AG20443 (cell line): Measurements from ENCODE around the gene APOLD1.
A peak's percentile ranks its signal among the peaks of the same experiment; 100 is the strongest.
"Not testable (repeated sequence)": the region's sequence is repeated elsewhere in the genome, so short reads cannot be mapped to it uniquely, and the experiment has no call there.

ENCODE experiments used
- DNase-seq: peaks from one replicate; pipeline ENCODE4 v3.0.0; 2012; ENCODE audit warnings: low spot score, mixed read lengths

The APOLD1 gene, protein sequence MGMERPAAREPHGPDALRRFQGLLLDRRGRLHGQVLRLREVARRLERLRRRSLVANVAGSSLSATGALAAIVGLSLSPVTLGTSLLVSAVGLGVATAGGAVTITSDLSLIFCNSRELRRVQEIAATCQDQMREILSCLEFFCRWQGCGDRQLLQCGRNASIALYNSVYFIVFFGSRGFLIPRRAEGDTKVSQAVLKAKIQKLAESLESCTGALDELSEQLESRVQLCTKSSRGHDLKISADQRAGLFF

DNA sequence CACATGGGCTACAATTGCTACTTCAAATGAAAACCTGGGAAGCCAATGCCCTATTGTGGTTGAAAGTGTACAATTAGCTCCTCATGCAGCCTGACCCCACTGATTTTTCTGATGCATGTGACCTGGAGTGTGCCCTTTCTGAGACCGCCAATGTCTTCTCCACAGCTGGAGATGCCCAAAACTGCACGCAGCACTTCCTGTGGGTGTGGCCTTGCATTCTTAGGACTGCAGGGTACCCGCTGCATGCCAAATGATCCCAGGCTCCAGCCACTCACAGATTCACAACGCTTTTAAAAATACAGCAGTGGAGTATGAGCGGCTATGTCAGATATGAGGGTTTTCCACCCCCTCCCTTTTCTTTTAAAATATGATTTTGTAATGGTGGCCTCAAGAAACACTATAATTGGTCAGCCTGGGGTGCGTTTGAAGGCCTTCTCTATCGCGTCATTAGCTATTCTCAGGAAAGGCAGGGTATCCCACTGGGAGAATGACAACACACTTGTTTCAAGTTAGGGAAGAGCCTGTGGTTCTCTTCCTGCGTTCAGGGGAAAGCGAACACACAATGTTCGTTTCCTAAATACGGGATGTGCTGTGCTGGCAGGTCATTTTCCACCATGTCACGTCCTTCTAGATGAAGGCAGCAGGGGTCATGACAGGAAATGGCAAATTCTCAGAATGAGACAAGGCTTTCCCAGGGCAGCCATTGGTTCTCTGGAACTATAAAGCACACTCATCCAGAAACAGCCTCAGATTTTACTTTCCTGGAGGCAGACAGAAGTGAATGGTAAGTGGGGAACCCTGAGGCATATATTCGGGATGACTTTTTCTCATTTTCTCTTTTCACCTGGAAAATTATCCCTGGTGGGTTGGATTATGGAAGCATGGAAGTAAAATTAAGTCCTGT is at the start of gene APOLD1:
Gene APOLD1 (plus strand): TSS at position 749 of the 904 bp plus-strand sequence. CDS start 33 bp downstream, at position 782.
- DNase-seq = peak; percentile 22

DNA sequence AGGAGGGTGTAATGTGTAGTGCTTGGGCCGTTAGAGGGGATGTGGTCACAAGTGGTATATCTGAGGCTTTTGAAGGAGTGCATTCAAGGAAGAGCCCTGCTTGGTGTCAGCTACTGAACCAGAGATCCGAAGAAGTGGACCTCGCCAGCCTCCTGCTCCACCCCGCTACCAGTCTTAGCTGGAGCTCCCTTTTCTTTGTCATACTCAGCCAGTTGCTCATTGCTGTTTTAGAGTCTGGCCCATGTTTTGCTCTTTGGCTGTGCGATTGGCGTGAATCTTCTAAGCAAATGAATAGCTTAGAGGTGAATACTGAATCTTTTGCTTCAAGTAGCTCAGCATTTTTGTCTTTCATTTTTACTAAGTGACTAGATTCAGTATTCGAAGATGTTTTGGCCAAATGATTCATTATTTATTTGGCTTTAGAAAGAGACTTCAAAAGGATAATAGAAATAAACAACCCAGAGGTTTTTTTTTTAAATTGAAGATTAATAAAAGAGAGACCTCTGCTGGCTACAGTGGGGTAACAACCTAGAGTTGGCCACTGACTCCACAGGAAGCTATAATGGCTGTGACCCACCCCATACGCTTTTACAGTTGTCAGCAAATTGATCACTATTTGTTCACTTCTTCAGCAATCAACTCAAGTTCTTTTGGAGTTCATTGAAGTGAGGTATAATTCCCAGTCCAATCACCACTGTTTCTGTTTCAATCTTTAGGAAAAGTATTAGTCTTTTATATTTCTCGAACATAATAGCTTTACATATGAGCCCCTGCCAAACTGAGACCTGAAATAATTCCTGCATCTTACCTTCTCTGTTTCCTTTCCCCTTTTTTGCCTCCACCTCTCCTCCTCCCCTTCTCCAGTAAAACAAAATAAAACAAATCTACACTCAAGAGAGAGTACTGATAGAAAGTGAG is 48.4 kb upstream of the APOLD1 start:
- DNase-seq = peak; percentile 68

DNA sequence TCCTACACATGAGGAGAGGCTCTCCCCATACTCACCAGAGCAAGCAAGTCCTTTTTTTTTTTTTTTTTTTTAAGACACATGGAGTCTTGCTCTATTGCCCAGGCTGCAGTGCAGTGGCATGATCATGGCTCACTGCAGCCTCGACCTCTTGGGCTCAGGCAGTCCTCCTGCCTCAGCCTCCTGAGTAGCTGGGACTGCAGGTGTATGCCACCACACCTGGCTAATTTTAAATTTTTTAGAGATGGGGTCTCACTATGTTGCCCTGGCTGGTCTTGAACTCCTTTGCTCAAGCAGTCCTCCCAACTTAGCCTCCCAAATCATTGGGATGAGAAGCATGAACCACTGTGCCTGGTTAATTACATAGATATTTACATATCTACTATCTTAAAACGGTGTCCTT is 47.3 kb upstream of the APOLD1 start:
- DNase-seq = not testable (repeated sequence)

DNA sequence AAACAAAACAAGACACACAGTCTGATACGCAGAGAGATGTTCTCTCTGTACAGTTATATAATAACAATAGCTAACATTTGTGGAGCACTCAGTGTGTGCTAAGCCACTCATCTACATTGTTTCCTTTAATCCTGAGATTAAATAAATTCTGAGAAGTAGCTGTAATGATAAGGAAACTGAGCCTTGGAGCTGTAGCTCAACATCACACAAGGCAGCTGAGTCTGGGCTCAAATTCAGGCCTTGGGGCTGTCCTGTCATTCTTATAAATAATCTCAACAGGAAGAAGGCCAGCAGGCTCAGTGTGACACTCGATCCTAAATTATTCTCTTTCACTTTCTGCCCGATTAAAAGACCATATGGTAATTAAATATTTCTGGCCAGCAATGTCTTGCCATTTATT is 43.8 kb upstream of the APOLD1 start:
- DNase-seq = no peak

DNA sequence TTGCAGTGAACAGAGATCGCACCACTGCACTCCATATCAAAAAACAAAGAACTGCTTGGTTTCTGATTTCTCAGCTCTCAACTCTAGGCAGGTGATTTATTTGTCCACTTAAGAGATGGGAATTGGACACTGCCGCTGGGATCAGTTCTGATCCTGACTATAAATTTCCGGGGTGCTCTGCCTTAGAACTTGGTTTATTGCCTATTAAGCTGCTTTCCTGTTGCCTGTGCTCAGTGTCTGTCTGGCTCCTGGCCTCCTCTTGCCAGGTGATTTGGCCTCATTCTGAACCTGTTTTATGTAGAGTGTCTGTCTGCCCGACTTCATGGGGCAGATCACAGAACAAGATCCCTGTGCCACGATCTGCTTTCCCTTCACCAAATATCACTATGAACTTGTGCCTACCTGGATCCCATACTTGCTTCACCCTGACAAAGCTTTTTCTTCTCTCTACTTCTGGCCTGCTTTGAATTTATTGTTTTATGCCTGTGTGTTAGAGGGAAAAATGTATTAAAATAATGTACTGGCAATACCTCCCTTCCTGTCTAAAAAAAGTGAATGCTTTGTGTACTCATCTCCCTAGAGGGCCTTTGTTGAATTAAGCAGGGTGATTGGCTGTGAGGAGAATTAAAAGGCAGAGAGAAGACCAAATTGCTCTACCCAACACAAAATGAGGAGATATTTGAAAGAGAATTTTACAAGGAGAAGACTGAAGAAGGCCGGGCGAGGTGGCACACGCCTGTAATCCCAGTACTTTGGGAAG is 40.7 kb upstream of the APOLD1 start:
- no peak for DNase-seq

DNA sequence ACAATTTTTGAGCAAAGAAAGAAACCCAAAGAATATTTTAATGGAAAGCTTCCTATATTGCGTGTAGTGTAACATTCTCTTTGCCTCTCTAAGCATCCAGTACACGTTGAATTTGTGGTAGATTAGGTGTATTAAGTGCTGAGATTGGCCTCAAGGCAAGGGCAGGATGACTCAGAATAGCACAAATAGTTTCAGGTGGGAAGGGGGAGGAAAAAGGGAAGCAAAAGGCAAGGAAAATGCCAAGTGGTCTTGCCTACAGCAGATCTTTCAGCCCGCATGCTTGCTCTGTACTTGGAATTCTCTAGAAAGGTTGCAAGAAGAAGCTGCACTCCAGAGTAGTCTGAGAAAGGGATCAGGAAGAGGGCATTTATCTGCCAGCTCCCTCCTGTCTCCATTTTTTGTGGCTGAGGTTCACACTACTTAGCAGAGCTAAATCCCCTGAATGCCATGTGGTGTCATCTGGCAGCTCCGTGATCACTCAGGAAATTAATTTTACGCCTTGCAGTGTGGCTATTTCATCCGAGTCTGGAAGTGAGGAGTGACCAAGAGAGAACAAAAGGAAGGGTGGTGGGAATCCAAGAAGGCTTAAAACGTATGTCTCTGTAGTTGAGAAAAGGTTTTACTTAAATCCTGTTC is 39.8 kb upstream of the APOLD1 start:
- DNase-seq = no peak

DNA sequence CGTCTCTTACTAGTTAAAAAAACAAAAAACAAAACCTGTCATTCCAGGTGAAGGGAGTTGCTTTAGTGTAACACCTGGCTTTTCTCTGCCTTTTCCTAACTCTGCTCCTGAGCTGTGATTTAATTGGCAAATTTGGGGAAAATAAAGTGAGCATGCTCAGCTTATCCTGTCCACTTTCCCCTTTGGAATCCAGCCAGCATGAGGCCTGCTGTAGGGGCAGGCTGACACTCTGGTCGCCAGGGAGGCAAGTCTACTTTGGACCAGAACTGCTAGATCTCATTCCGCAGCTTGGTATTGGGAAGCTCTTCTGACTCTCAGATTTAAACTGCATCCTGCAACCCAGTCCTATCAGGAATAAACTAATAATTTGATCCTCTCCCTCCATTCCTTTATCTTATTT is 38.2 kb upstream of the APOLD1 start:
- no peak for DNase-seq

DNA sequence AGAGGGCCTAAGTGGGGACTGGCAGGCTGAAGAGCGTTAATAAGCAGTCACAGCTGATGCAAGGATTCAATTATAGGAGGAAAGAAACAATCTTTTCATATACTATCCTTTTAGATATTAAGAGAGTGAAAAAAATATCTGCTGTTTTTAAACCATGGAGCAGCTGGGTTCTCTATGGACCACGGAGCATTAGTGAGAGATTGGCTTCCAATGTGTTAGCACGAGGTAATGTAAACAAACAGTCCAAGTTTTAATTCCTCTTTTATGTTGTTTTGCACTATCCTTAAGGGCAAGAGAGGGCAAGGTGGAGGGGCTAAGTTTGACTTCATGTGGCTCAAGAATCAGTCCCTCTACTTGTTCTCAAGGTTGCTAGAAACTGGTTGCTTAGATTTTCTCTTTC is 37.4 kb upstream of the APOLD1 start:
- no peak for DNase-seq

DNA sequence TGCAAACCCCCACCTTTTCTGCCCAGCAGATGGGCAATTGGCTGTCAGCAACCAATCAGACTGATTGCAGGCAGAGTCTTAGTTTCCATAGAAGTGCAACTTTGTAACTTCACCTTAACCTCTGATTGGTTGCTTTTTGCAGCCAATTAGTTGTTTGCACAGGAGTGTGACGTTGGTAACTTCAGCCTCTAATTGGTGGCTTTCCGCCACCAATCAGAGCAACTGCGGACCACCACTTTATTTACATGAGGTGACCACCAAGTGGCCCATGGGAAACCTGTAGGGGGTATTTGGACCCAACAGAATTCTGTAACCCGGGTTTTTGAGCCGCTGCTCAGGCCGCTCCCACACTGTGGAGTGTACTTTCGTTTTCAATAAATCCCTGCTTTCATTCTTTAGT is 36.0 kb upstream of the APOLD1 start:
- peak; percentile 41 for DNase-seq

DNA sequence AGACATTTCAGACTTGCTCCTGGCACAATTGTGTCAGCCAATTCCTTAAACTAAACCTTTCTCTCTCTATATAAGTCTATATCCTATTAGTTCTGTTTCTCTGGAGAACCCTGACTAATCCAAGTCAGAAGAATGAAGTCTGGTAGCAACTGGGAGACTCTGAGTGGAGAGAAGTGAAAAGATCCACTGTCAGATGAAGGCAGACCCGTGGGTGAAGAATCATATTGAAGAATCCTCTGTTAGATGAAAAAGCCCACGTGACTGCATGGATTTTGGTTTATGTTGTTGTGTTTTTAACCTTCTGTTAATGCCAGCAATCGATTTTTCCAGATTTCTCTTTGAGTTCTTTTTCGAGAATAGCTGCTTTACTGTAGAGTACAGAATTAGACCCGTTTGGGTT is 29.5 kb upstream of the APOLD1 start:
- DNase-seq = no peak

DNA sequence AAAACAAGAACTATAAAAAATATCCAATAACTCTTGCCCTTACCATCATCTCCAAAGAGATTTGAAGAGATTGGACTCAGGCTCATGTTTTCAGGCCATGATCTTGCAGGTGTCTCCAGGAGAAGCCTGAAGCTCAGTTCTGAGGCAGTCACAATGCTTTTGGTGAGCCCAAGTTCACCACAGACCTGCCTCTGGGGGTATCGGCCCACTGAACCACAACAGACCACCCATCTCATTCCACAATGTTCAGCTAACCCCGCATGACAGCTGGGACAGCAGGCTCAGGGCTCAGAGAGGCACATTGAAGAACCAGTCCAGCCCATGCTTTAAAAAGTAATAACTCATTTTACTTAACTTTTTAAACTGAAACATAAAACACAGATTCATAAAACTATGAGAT is 28.3 kb upstream of the APOLD1 start:
- DNase-seq = no peak

DNA sequence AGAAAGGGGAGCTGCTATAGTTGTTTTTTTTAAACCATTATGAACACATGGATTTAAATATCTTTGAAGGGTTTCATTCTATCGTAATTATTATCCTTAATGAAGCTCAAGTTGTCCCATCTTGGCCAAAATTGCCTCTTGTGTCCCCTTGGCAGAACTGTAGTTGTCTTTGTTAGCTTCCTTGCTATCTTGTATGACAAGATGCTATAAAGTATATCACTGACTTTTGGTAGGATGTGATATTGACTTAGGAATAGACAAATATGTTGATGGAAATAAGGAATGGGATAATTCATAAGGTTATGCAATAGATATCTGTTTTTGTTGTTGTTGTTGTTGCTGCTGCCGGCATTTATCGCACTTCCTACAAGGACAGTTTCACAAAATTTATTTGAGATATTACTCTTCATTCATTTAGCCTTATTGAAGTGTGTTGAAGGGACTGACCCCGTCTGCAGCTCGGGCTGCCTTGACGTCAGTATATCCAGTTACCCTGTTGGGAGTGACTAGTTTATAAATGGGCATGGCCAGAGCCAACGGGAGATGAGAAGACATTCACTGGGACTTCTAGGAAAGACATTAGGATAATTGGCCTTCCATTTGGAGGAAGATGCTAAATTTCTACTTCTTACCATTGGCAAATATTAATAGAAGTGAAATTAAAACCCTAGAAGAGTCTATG is 26.1 kb upstream of the APOLD1 start:
- no peak for DNase-seq

DNA sequence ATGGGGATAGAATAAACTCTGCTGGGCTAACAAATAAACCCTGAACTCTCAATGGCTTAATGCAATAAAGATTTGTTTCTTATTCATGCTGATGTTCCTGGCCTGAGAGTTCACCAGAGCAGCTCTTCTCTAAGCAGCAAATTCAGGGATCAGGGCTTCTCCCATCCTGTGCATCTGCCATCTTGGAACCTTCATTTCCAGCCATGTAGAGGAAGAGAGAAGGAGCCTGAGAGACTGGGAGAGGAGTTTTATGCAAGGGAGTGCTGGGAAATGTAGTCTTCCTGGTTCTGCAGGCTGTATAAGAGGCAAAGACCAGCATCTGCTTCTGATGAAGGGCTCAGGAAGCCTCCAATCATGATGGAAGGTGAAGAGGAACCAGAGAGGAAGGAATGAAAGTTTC is 20.6 kb upstream of the APOLD1 start:
- no peak for DNase-seq

DNA sequence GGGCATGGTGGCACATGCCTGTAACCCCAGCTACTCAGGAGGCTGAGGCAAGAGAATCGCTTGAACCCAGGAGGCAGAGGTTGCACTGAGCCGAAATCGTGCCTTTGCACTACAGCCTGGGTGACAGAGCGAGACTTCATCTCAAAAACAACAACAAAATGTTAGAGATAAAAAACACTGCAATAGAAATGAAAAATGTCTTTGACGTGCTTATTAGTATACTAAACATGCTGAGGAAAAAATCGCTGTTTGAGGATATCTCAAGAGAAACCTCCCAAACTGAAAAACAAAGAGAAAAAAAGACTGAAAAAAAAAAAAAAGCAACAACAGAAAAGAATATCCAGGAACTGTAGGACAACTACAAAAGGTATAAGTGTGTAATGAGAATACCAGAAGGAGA is 15.2 kb upstream of the APOLD1 start:
- DNase-seq = no peak

DNA sequence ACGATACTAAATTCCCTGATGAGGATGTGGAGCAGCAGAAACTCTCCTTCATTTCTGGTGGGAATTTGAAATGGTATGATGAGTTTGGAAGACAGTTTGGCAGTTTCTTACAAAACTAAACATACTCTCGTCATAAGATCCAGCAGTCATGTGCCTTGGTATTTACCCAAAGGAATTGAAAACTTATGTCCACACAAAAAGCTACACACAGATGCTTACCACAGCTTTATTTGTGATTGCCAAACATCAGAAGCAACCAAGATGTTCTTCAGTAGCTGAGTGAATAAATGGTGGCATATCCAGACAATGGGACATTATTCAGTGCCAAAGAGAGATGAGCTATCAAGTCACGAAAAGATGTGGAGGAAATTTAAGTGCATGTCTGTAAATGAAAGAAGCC is 10.7 kb upstream of the APOLD1 start:
- no peak for DNase-seq

DNA sequence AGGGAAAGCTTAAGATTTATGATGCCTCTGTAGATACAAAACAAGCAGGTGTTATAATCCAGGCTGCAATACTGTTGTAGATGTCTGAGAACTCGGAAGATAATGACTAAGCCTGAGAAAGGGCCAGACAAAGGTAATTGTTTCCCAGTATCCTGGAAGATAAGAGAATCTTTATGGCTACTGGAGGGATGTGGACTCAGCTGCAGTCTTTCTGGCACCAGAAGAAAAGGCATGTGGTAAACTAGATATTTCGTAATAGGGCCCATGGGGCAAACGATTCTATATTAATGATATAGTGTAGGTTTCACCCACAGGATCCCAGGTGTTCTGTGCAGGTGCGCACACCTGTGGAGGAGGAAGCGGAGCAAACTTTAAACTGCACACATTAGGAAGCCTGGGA is 9.2 kb upstream of the APOLD1 start:
- DNase-seq = no peak

DNA sequence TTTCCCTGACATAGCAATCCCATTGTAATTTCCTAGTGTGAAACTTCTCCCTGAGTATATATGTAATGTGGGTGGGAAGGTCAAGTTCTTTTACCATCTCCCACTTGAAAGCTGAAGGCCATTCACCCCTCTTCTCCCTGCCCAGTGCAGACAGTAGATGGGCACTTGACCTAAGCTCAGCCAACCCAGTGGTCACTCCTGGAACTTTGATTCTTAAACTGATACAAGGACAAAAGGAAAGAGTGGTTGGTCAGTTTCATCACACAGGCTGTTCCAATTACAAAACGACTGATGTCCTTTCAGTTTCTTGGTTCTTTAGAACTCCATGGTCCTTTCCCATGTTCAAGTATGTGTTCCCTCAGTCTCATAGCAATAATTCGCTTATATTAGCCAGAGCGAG is 8.4 kb upstream of the APOLD1 start:
- DNase-seq = no peak

DNA sequence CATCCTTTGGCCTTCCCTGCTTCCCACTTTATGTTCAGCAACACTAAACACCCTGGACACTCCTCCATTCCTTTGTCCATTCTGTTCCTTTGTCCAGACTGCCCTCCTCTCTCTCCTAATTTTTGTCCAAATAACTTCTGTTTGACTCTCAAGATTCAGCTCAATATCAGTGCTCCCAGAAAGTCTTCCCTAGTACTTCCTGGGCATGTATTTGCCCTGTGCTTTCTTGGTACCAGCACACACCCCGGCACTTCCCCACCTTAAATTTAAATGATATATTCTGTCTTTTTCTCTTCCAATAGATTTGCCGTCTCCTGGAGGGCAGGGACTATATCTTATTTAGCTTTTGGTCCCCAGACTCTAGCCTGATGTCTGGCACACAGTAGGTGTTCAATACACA is 6.5 kb upstream of the APOLD1 start:
- no peak for DNase-seq

DNA sequence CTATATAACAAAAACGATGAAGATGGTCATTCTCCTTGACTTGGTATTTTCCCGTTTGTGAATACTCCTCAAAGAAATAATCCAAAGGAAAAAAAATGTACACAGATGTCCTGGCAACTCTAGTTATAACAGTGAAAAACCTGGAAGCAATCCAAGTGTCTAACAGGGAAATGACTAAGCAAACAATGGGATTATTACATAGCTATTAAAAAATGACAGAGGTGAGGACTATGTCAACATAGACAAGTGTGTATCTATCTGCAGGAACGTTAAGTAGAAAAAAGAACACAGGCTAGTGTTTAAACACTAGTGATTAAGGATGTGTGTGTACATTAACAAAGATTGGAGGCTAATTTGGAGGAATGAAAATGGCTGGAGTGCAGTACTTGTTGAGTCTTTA is 5.9 kb upstream of the APOLD1 start:
- DNase-seq = peak; percentile 33

DNA sequence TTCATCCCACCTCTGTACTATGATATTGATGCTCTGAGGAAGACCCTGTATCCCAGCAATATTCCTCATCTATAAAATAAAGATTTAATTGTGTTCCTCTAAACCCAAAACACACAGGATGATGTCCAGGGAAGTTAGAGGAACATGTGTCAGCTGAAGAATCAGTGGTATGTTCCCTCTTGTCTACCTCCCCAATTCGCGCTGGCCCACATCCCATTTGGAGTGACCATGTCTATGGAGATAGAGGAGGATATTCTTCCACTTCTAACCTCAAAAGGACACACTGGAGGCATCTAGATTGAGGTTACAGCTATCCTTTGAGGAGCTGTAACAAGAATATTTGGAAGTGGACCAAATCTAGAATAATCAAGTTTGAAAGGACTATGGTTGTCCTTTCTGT is 1.3 kb upstream of the APOLD1 start:
- DNase-seq = no peak

DNA sequence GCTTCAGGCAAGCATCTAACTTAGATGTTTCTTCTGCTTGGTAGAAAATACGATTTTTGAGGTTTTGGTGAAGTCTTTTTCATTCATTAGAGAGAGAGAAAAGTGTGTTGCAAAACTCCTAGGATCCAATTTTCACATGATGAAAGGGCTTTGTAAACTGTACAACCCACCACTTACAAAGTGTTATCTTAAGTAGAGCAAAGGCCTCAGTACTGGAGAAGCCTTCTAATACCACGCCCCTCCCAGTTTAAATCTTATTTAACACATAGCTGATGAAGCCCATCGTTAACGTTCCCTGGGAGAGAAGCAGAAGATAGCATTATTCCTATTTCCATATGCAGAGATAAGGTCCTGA is 869 bp downstream of the APOLD1 start:
- DNase-seq = no peak
